Parathyroid adenoma (tissue), 2 donors: ENCODE results near the gene SBF1.

ENCODE experiments used
- H2AFZ ChIP-seq: fragments of 300-600 bp; sonication (generic); one replicate; pipeline ENCODE4 v1.7.0; 2017; ENCODE audit warnings: antibody characterized with exemption, mild to moderate bottlenecking
- H3K27ac ChIP-seq: fragments of 300-600 bp; sonication (generic); one replicate; pipeline ENCODE4 v1.7.0; 2017
- H3K27me3 ChIP-seq: fragments of 300-600 bp; sonication (generic); one replicate; pipeline ENCODE4 v1.7.0; 2017; ENCODE audit warnings: low read length; ENCODE audit not compliant: control insufficient read depth, insufficient read depth
- H3K36me3 ChIP-seq: fragments of 300-600 bp; sonication (generic); one replicate; pipeline ENCODE4 v1.7.0; 2017; ENCODE audit warnings: low read length; ENCODE audit not compliant: control insufficient read depth, insufficient read depth
- H3K4me1 ChIP-seq: fragments of 300-600 bp; sonication (generic); one replicate; pipeline ENCODE4 v1.7.0; 2017; ENCODE audit warnings: control low read depth
- H3K4me2 ChIP-seq: fragments of 300-600 bp; sonication (generic); one replicate; pipeline ENCODE4 v1.7.0; 2017; ENCODE audit warnings: low read length
- H3K4me3 ChIP-seq: fragments of 300-600 bp; sonication (generic); one replicate; pipeline ENCODE4 v1.7.0; 2017; ENCODE audit warnings: low read depth, low read length
- H3K79me2 ChIP-seq: fragments of 300-600 bp; sonication (generic); one replicate; pipeline ENCODE4 v1.7.0; 2017; ENCODE audit warnings: control low read depth
- H3K9ac ChIP-seq: fragments of 300-600 bp; sonication (generic); one replicate; pipeline ENCODE4 v1.7.0; 2017; ENCODE audit warnings: mild to moderate bottlenecking
- H3K9me3 ChIP-seq: fragments of 300-600 bp; sonication (generic); one replicate; pipeline ENCODE4 v1.7.0; 2017; ENCODE audit warnings: low read length; ENCODE audit not compliant: control insufficient read depth
- TF ChIP-seq, protein P1 (sequence below): fragments of 300-600 bp; sonication (generic); IDR thresholded peaks from one replicate; pipeline ENCODE4 v1.7.0; 2017; ENCODE audit warnings: antibody characterized with exemption, mild to moderate bottlenecking
- donor health status: primary hyperparathyroidism.

Gene SBF1

DNA sequence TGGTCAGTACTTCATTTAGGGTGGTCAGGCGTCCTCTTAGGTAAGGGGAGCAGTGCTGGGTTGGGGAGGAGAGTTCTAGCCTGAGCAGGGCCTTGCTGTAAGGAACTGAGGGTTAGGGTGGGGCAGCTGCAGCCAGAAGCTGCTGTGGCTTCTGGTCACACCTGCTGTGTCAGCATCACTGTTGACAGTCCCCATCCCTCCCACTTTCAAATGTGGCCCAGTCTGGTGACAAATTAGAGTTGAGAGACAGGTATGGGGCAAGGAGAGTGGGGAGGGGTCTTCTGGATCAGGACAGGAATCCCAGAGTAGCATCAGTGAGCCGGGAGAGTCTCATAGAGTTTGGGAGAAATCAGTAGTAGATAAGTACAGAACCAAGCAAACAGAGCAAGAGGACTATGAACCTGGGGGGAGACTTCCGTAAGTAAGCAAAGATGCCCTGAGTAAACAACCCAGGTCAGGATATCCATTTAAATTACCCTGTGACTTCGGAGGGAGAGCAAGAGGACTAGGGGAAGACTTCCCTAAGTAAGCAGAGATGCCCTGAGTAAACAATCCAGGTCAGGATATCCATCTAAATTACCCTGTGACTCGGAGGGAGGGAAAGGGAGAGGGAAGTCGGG, 78.0 kb downstream of the SBF1 start:
- Histone ChIP-seq H3K4me1 (no peaks in the 10 kb centered on the region), H3K9ac (no peak overlapping the region), H3K79me2 (peaks cover 5% of the 10 kb centered on the region), H2AFZ (no peak overlapping the region), H3K36me3 (no peaks in the 10 kb centered on the region), H3K4me3 (no peak overlapping the region), H3K27ac (no peak overlapping the region), H3K27me3 (no peaks in the 10 kb centered on the region), H3K4me2 (no peak overlapping the region), H3K9me3 (no peaks in the 10 kb centered on the region)
- TF ChIP-seq, protein P1, sequence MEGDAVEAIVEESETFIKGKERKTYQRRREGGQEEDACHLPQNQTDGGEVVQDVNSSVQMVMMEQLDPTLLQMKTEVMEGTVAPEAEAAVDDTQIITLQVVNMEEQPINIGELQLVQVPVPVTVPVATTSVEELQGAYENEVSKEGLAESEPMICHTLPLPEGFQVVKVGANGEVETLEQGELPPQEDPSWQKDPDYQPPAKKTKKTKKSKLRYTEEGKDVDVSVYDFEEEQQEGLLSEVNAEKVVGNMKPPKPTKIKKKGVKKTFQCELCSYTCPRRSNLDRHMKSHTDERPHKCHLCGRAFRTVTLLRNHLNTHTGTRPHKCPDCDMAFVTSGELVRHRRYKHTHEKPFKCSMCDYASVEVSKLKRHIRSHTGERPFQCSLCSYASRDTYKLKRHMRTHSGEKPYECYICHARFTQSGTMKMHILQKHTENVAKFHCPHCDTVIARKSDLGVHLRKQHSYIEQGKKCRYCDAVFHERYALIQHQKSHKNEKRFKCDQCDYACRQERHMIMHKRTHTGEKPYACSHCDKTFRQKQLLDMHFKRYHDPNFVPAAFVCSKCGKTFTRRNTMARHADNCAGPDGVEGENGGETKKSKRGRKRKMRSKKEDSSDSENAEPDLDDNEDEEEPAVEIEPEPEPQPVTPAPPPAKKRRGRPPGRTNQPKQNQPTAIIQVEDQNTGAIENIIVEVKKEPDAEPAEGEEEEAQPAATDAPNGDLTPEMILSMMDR: no peak
